HG03432 (cell line): ENCODE measurements around the gene COL19A1.
"Not testable (repeated sequence)": the region's sequence is repeated elsewhere in the genome, so short reads cannot be mapped to it uniquely, and the experiment has no call there.

Experiments
- ATAC-seq: cut with Tn5 transposase; IDR thresholded peaks from one replicate; pipeline ENCODE4 v1.9.1; 2021; ENCODE audit warnings: mild to moderate bottlenecking, moderate library complexity; ENCODE audit not compliant: unreplicated experiment

COL19A1 gene

DNA sequence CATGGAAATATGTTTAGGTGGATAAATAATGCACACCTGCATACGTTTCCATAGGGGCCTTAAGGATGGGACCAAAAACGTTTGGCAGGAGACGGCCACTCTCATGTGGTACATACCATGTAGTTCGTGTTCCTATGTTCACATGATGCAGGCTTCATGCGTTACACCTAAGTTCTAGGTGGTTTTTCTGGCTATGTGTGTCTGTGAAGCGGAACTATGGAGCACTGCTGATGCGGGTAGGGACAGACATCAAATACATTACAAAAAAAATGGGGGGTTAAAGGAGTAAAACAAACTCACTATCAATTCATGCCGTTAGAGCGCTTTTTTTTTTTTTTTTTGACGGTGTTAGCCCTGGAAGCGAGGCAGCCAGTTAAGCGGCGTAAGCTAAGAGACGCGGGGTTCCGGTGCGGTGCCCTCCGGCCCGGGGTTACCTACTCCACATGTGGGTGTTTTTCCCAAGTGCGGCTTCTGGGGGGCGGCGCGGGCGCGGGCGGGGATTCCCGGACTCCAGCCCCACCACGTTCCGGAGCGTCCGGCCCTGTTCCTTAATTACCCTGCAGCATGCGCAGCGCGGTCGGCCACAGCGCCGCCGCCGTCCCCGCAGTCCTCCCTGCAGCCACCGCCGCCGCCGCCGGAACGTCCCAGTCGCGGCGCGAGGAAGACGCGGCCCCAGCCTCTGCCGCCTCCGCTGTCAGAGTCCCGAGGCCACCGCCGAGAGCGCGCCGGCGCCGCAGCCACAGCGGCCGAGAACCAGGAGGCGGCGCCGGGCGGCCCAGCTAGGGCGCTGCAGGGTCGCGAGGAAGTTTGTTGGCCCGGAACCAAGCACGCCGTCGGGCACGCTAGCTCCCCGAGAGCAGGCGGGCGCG is 648 bp downstream of the COL19A1 start:
- ATAC-seq: peak; percentile 70

DNA sequence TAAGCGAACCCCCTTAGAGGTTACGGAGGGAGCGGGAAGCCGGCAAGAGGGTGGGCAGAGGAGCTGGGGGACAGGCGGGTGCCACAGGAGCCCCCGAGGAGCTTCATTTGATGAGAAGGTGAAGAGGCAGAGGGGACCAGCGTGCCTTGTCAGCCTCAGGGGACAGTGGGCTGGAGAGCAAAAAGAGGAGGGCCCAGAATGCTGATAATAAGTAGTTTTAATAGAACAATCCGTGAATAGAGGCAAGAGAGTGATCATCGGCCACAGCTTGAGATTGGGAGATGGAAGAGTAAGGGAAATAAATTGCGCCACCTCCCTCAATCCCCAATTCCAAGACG is 1.3 kb downstream of the COL19A1 start:
- no peak for ATAC-seq

DNA sequence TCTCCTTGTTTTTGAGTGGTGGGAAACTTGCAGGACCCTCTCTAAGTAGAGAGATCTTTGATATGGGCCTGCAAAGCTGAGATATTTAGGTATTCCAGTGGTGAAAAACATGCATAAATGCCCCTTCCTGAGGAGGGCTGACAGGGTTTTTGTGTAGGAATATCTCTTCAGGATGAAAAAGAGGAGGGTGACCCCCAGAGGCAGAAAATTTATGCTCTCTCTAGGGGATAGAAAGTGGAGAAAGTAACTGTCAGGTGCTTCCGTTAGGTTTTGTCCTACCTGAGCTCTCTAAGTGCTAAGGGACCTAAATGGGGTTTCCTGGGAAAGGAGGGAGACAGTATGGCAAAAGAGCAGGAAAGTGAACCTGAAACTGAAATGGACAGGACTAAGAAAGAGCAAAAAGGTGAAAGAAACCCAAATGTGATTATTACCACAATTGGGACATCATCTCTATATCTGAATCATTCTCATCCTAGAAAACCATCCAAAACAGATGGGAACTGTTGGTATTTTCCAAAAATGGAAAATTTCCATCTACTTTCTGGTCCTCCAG is 2.0 kb downstream of the COL19A1 start:
- no peak for ATAC-seq

DNA sequence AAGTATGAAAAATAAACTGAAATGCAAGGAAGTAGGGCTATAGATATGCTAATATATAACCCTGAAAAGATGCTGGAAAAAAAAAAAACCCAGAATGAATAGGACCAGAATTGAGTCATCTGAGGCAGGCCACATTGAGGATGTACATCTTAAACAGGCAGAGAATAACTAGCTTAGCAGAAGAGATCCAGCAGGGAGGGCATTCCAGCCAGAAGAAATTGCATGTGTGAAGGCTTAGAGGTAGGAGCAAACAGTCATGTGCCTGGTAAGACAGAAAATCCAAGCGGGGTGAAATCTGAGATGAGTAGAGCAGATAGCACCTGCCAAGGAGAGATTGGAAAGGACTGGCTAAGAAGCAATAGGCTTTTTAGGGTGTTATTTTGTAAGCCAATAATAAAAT is 2.6 kb downstream of the COL19A1 start:
- ATAC-seq: no peak

DNA sequence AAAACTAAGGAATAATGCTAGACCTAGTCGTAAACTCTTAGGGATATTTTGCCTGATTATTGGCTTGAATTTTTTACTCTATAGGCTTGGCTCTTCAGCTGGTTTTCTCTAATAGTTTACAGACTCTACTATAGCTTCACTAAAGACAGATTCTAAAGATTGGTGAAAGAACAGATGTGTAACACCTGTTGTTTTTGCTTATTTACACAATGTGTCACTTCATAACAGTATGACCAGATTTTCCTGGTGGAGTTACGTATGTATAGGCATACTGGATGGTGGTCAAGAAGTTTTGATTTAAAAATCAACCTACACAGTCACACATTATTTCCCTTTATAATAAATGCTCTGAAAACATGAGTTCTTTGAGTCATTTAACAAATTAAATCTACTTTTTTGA is 4.8 kb downstream of the COL19A1 start:
- no peak for ATAC-seq

GRCh38 chr6:69873291-69873690 is 6.9 kb downstream of the COL19A1 start:
- no peak for ATAC-seq

DNA sequence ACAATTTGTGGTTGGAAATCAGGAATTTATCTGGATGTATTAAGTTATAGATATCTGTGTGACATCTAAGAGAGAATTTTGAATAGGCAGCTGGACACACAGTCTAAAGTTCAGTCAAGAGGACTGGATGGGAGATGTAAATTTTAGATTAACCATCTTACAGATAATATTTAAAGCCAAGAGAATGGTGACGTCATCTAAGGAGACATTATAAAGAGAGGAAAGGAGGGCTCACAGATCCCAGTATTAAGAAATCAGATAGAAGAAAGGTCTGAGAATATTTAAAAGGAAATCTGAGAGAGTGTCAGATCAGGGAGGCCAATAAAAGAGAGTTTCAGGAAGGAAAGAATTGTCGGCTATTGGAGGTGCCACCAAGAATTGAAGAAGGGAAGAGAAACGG is 9.4 kb downstream of the COL19A1 start:
- ATAC-seq: no peak

DNA sequence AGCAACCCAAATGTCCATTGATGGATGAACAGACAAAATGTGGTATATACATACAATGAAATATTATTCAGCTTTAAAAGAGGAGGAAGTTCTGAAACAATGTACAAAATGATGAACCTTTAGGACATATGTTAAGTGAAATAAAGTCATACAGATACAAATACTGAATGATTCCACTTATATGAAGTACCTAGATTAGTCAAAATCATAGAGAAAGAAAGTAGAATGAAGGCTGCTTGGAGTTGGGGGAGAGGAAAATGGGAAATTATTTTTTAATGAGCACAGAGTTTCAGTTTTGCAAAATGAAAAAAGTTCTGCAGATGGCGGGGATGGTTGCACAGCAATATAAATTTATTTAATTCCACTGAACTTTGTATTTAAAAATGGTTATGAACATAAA is 12.4 kb downstream of the COL19A1 start:
- no peak for ATAC-seq

DNA sequence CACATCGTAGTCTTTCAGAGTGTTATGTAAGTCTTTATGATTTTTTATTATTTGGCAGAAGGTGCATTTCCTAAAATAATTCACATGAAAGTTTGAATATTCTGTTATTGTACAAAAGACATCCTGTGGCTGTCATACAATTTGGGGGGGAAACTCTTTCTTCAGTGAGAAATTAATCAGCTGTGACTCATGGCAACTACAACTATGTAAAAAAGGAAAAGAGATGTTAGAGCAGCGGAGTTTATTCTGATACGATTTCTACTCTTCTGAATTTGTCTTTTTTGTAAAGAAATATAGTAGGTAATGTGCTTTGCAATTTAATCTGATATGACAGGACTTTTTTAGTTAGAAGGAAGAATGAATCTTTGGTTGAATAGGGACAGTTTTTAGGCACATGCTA is 14.2 kb downstream of the COL19A1 start:
- peak; percentile 39 for ATAC-seq

DNA sequence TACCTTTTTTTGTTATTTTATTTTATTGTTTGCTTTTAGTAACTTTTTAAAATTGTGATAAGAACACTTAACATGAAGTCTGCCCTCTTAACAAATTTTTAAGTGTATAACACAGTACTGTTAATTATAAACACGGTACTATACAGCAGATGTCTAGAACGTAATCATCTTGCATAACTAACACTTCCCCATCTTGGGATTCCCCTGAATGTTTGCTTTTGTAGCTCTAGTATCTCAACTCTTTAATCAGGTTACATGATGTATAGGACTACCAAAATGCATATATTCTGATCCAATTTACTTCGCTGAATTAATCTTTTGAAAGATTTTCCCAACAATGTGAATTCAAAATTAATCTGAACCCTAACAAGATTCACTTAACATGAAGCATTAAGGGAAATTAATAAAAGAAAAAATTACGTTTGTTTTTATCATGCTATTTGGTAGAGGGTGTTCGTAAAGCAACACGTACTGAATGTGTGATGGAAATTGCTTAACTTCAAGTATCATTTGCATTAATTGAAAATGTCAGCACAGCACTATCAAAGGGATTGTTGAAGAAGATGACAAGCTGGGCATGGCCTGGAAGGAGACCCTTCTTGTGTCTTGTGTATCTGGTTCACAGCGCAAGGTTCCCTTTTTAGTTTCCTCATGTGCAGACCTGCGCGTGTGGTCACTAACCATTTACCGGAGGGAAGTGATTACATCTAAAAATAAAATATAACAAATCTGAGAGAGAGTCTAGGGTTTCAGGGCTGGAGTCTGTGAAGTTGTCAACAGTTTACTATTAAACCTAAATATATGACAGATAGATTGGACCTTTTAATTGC is 15.2 kb downstream of the COL19A1 start:
- peak; percentile 88 for ATAC-seq

DNA sequence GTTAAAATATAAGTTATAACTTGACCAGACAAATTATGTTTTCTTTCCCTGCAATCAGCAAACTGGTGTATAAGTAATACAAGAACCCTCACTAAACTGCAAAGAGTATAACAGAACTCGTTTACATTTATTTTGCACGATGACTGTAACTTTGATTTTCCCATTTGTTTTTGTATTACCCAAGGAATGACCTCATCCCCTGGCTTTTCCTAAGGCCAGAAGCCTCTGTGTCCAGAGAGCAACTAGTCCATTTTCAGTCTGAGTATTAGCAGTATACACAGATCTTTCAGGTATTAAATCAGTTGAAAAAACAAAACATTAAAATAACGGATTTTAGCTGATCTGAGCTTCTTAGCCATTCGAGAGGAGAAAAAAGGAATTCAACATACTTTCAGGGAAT is 17.2 kb downstream of the COL19A1 start:
- no peak for ATAC-seq

- no peak for ATAC-seq
These were observed 17.9 kb downstream of the COL19A1 start for GRCh38 chr6:69884231-69884630.

DNA sequence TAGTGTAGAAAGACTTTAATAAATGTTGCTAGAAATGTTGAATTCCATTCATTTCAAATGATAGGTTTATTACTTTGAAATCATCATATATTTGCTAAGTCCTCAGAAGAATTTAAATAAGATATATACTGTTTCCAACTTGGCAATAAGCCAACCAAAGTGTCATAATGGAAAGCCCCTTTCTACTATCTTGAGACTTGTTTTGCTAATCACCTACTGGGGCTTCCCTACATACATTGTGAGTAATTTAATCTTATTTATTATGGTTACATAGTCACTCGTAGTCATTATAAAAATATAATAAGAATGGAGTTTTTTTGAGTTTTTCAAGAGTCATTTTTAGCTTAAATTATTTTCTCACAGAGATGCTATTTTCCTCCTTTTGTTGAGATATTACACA is 20.7 kb downstream of the COL19A1 start:
- ATAC-seq: peak; percentile 69

GRCh38 chr6:69887714-69888345 is 21.5 kb downstream of the COL19A1 start:
- ATAC-seq: no peak

GRCh38 chr6:69888482-69889233 is 22.3 kb downstream of the COL19A1 start:
- no peak for ATAC-seq

- not testable (repeated sequence) for ATAC-seq
These were observed 23.0 kb downstream of the COL19A1 start for GRCh38 chr6:69889234-69889974.

DNA sequence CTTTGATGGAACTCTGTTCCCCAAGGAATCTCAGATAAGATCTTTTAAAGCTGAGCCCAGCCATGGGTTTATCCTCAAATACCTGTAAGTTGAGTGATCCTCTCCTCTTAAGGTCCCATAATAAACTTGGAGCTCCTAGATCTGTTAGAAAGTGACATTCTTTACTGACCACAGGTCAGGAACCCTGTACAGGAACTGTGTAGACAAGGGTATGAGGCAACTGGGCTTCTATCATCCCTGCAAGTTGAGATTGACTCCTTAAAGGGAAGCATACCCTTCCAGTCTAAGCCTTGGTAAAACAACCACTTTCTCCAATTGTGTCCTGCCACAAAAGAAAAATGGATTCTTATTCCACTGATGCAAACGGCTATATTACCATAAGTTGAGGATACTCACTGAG is 26.2 kb downstream of the COL19A1 start:
- not testable (repeated sequence) for ATAC-seq

- not testable (repeated sequence) for ATAC-seq
These were observed 26.9 kb downstream of the COL19A1 start for GRCh38 chr6:69893266-69893665.

DNA sequence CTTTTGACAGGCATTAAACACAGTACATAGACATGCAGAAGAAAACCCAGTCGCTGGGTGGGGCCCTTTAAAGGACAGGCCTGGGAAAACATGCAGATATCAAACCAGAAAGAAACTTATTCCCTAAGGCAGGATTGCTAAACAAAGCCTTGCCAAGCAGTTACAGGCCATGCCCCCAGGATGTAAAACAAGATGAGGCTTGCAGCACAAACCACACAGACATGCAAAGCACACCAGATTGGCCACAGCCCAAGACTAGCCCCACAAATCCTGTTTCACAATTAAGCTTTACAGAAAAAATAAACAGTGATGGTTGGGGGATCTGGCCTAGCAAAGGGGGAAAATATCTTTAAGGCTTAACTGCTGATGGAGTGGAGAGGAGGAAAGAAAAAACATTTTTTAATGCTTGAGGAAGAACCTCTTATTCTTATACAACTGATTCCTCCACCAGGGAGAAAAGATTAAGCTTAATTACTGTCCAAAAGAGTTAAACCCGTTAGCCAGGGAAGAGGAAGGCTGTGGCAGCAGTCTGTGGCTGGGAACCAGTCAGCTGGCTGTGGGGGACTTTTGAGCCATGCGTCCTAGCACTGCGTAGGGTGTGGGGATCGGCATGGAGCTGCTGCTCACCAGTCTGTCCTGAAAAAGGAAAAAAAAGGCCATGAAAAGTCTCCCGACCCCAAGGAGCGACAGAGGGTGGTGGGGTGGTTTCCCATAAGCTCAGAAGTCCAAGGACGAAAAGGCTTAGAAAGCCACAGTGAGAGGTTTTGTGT is 28.4 kb downstream of the COL19A1 start:
- ATAC-seq: peak; percentile 73
